CD14-positive monocyte (primary cell): ENCODE measurements around the gene UVSSA. TPM values are rescaled to one million over a fixed set of nuclear protein-coding genes. Genes with fewer than 3 reads are reported as not detected.

ENCODE experiments used
- DNase-seq, 3 donors: peaks; one replicate each; pipeline ENCODE4 v3.0.0-alpha.2; 2011 to 2022
- H2AFZ ChIP-seq: 2 replicates; pipeline ENCODE4 v1.6.0; 2012; ENCODE audit warnings: mild to moderate bottlenecking, low read depth, low read length, inconsistent platforms; ENCODE audit not compliant: insufficient read depth, poor library complexity, severe bottlenecking
- H3K27ac ChIP-seq, 2 donors: 1 replicate in 1 of 2; 2 replicates in 1 of 2; pipeline ENCODE4 v1.5.1; 2012 to 2013; ENCODE audit warnings: low read length in 2 of 2, control low read depth in 1 of 2, inconsistent platforms in 1 of 2, low read depth in 1 of 2, mild to moderate bottlenecking in 1 of 2
- H3K27me3 ChIP-seq, 2 donors: one replicate each; pipeline versions ENCODE4 v1.6.0 to v1.6.1; 2011 to 2013; ENCODE audit warnings: low read length in 2 of 2; ENCODE audit not compliant: control insufficient read depth in 2 of 2, insufficient read depth in 2 of 2
- H3K36me3 ChIP-seq, 2 donors: replicated peaks in 1 of 2; 1 replicate in 1 of 2; 2 replicates in 1 of 2; pipeline versions ENCODE4 v1.5.1 to v1.6.1; 2012 to 2013; ENCODE audit warnings: low read length in 2 of 2, control low read depth in 1 of 2, inconsistent platforms in 1 of 2, mild to moderate bottlenecking in 1 of 2; ENCODE audit not compliant: insufficient read depth in 2 of 2, control insufficient read depth in 1 of 2
- H3K4me1 ChIP-seq, 2 donors: 1 replicate in 1 of 2; 2 replicates in 1 of 2; pipeline versions ENCODE4 v1.5.1 to v1.6.1; 2012 to 2013; ENCODE audit warnings: low read length in 2 of 2, control low read depth in 1 of 2, inconsistent platforms in 1 of 2, mild to moderate bottlenecking in 1 of 2, moderate library complexity in 1 of 2; ENCODE audit not compliant: insufficient read depth in 2 of 2, control insufficient read depth in 1 of 2
- H3K4me2 ChIP-seq: replicated peaks from 2 replicates; pipeline ENCODE3; 2012; ENCODE audit warnings: low read length, moderate library complexity, mild to moderate bottlenecking; ENCODE audit not compliant: poor library complexity, severe bottlenecking; ENCODE audit errors: extremely low read depth
- H3K4me3 ChIP-seq, 3 experiments: fragments of 200-600 bp in 1 of 3; sonication (generic) in 1 of 3; replicated peaks in 1 of 3; 1 replicate in 2 of 3; 2 replicates in 1 of 3; pipeline ENCODE4 v1.5.1; 2011 to 2013; ENCODE audit warnings: low read length in 3 of 3, mild to moderate bottlenecking in 3 of 3, control low read depth in 2 of 3, low read depth in 2 of 3, inconsistent platforms in 1 of 3, moderate library complexity in 1 of 3
- H3K79me2 ChIP-seq: 2 replicates; pipeline ENCODE4 v1.6.0; 2012; ENCODE audit warnings: mild to moderate bottlenecking, control low read depth, inconsistent platforms, low read length, moderate library complexity; ENCODE audit not compliant: insufficient read depth
- H3K9ac ChIP-seq: 2 replicates; pipeline ENCODE4 v1.6.0; 2017; ENCODE audit warnings: low read length, mild to moderate bottlenecking; ENCODE audit not compliant: insufficient read depth, poor library complexity, severe bottlenecking
- H3K9me3 ChIP-seq, 2 donors: replicated peaks in 1 of 2; 1 replicate in 1 of 2; 2 replicates in 1 of 2; pipeline versions ENCODE4 v1.5.1 to v1.6.1; 2012 to 2013; ENCODE audit warnings: low read length in 2 of 2, control low read depth in 1 of 2; ENCODE audit not compliant: control insufficient read depth in 1 of 2, insufficient read depth in 1 of 2
- H4K20me1 ChIP-seq: 2 replicates; pipeline ENCODE4 v1.6.0; 2012; ENCODE audit warnings: mild to moderate bottlenecking, low read length, control low read depth, moderate library complexity; ENCODE audit not compliant: insufficient read depth
- H3K27ac Mint-ChIP-seq, 7 donors: one replicate each; pipeline ENCODE4 v1.8.0; 2020; ENCODE audit warnings: mild to moderate bottlenecking in 7 of 7, mixed read lengths in 7 of 7, moderate library complexity in 6 of 7, inconsistent platforms in 2 of 7
- H3K27me3 Mint-ChIP-seq, 3 donors: one replicate each; pipeline ENCODE4 v1.8.0; 2021 to 2022; ENCODE audit warnings: low read depth in 3 of 3, mild to moderate bottlenecking in 3 of 3, mixed read lengths in 3 of 3, moderate library complexity in 3 of 3, inconsistent platforms in 1 of 3
- H3K36me3 Mint-ChIP-seq, 2 donors: one replicate each; pipeline ENCODE4 v1.8.0; 2020; ENCODE audit warnings: mixed read lengths in 2 of 2, inconsistent platforms in 1 of 2, mild to moderate bottlenecking in 1 of 2
- H3K4me1 Mint-ChIP-seq: one replicate; pipeline ENCODE4 v1.8.0; 2020; ENCODE audit warnings: mild to moderate bottlenecking, mixed read lengths
- H3K4me3 Mint-ChIP-seq, 2 donors: one replicate each; pipeline ENCODE4 v1.8.0; 2020; ENCODE audit warnings: mild to moderate bottlenecking in 2 of 2, mixed read lengths in 2 of 2, moderate library complexity in 1 of 2
- H3K9me3 Mint-ChIP-seq, 7 donors: one replicate each; pipeline ENCODE4 v1.8.0; 2020 to 2022; ENCODE audit warnings: mixed read lengths in 7 of 7, mild to moderate bottlenecking in 6 of 7, moderate library complexity in 6 of 7, inconsistent platforms in 2 of 7
- WGBS: methylation state at CpG from one replicate; pipeline ENCODE4 v1.1.5; 2013; ENCODE audit warnings: missing lambda C conversion rate; ENCODE audit not compliant: insufficient coverage; 5-methylcytosine and 5-hydroxymethylcytosine counted together
- intact Hi-C, 2 donors: fragments of 100-400 bp; cut with micrococcal nuclease; formaldehyde crosslinking; loops; one replicate each; pipeline versions ENCODE4 v1.15.0 to v1.15.1; 2023
- polyA plus RNA-seq, 3 donors: library from polyadenylated mRNA; depleted of rRNA in 1 of 3; unstranded in 2 of 3; stranded (reverse) in 1 of 3; fragments of 300-500 nt in 2 of 3; fragments of >200 nt in 1 of 3; fragmentation: Illumina TruSeq in 2 of 3; gene quantifications; 1 replicate in 2 of 3; 2 replicates in 1 of 3; pipeline ENCODE4 v1.2.3, GENCODE V29; 2012 to 2021
- TF ChIP-seq, protein P1 (sequence below): fragments of 200-600 bp; IDR thresholded peaks from one replicate; pipeline ENCODE4 v1.8.0; 2022; ENCODE audit warnings: antibody characterized with exemption, mild to moderate bottlenecking

Gene UVSSA
- polyA plus RNA-seq, 3 donors, result 2.6 to 54.0 (median 4.8) TPM

DNA sequence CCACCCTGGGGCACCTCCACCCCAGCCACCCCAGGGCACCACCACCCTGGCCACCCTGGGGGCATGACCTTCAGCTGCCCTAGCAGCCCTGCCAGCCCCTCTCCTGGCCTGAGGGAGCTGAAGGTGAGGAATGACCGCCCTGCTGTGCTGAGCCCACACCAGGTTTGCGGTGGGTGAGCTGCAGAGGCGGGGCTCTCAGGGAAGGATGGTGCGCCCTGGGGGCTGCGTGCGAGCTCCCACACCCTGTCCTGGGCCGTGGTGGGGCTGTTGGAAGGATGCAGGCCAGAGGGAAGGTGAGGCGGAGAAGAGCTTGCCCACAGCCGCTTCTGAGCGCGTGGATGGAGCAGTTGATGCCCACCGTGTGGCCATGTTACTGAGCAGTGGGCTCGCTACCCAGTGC lies 17.7 kb downstream of the UVSSA start:
- no peaks in the 10 kb centered on the region for H3K9me3 ChIP-seq
- Mint-ChIP-seq H3K27me3 (peaks cover 0 to 3% (median 2%) of the 10 kb centered on the region in 3 donors), H3K4me3 (no peak overlapping the region), H3K4me1 (no peaks in the 10 kb centered on the region), H3K36me3 (peaks cover 12 to 75% of the 10 kb centered on the region in 2 donors), H3K27ac (no peak overlapping the region), H3K9me3 (no peaks in the 10 kb centered on the region)
- H3K79me2 ChIP-seq, result no peaks in the 10 kb centered on the region
- no peak overlapping the region for H3K4me2 ChIP-seq
- 95% methylated on average over 12 of the region's 13 CpGs for WGBS
- no peak overlapping the region for H3K4me3 ChIP-seq
- intact Hi-C loops, result no loop called here
- no peak for DNase-seq
- H3K36me3 ChIP-seq, result peaks cover 29 to 54% of the 10 kb centered on the region in 2 donors
- TF ChIP-seq, protein P1, sequence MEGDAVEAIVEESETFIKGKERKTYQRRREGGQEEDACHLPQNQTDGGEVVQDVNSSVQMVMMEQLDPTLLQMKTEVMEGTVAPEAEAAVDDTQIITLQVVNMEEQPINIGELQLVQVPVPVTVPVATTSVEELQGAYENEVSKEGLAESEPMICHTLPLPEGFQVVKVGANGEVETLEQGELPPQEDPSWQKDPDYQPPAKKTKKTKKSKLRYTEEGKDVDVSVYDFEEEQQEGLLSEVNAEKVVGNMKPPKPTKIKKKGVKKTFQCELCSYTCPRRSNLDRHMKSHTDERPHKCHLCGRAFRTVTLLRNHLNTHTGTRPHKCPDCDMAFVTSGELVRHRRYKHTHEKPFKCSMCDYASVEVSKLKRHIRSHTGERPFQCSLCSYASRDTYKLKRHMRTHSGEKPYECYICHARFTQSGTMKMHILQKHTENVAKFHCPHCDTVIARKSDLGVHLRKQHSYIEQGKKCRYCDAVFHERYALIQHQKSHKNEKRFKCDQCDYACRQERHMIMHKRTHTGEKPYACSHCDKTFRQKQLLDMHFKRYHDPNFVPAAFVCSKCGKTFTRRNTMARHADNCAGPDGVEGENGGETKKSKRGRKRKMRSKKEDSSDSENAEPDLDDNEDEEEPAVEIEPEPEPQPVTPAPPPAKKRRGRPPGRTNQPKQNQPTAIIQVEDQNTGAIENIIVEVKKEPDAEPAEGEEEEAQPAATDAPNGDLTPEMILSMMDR, result no peak
- no peaks in the 10 kb centered on the region for H3K27me3 ChIP-seq
- no peak overlapping the region for H3K27ac ChIP-seq
- no peak overlapping the region for H3K9ac ChIP-seq
- H2AFZ ChIP-seq, result no peak overlapping the region
- H3K4me1 ChIP-seq, result no peaks in the 10 kb centered on the region
- no peaks in the 10 kb centered on the region for H4K20me1 ChIP-seq

DNA sequence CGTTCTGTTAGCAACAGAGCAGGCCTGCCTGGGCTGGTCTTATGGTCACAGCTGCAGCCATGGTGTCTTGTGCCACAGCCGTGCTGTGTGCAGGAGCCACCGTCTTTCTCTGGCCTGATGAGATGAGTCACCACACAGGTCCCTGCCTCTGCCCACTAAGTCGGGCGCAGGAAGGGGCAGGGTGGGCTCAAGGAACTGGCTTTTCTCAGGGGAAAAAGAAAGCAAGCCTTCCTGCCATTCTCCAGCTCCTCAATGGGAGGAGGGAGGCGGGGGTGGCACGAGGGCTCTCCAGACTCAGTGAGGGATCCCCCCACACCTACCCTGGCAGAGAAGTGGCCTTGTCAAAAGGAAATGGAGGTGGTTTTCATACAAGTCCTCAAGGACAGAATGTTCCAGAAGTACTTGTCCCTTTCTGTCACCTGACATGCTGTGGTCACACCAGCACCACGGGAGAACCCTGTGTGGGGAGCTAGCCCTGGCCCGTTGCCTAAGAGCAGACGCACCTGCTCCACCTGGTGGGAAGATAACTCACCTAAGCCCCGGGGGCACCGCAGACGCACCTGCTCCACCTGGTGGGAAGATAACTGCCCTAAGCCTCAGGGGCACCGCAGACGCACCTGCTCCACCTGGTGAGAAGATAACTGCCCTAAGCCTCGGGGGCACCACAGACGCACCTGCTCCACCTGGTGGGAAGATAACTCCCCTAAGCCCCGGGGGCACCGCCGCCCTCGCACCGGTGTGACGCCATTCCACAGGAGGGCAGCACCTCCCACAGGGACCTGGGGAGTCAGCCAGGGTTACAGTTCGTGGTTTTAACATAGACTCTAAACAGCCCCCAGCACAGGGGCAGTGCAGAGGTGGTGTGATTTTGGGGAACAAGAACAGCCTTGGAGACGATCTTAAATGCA lies 18.5 kb downstream of the UVSSA start:
- H3K9ac ChIP-seq, result no peak overlapping the region
- H3K79me2 ChIP-seq, result no peaks in the 10 kb centered on the region
- H3K27me3 ChIP-seq, result no peaks in the 10 kb centered on the region
- no peaks in the 10 kb centered on the region for H3K9me3 Mint-ChIP-seq
- H3K4me1 Mint-ChIP-seq, result no peaks in the 10 kb centered on the region
- H3K4me3 Mint-ChIP-seq, result no peak overlapping the region
- H3K9me3 ChIP-seq, result no peaks in the 10 kb centered on the region
- H3K36me3 Mint-ChIP-seq, result peaks cover 15 to 74% of the 10 kb centered on the region in 2 donors
- intact Hi-C loops, result no loop called here
- TF ChIP-seq, protein P1, result no peak
- H3K4me2 ChIP-seq, result no peak overlapping the region
- no peaks in the 10 kb centered on the region for H4K20me1 ChIP-seq
- 85% methylated on average over 19 of the region's 25 CpGs for whole genome bisulfite sequencing
- H3K4me1 ChIP-seq, result no peaks in the 10 kb centered on the region
- DNase-seq, result no peak
- H2AFZ ChIP-seq, result no peak overlapping the region
- H3K36me3 ChIP-seq, result peaks cover 25 to 50% of the 10 kb centered on the region in 2 donors
- no peak overlapping the region for H3K4me3 ChIP-seq
- no peak overlapping the region for H3K27ac ChIP-seq
- H3K27me3 Mint-ChIP-seq, result peaks cover 0 to 3% (median 2%) of the 10 kb centered on the region in 3 donors
- H3K27ac Mint-ChIP-seq, result peak overlapping the region in 2 of 7 donors; percentile 23 to 45
